ENCODE measurements around the gene TP53I3. TPM values are rescaled to one million over a fixed set of nuclear protein-coding genes. Genes with fewer than 3 reads are reported as not detected.

Gene TP53I3
- polyA plus RNA-seq, 2 donors = 116 to 123 TPM

- WGBS, 2 donors = 8 to 10% methylated on average over 28 to 30 of the region's 30 CpGs
These were observed 858 bp downstream of the TP53I3 start for GRCh38 chr2:24083567-24084385.

GRCh38 chr2:24082787-24083566, 1.7 kb downstream of the TP53I3 start:
- no peaks in the 10 kb centered on the region for H3K27me3 ChIP-seq (ENCODE audit: control insufficient read depth in 1 of 2, insufficient read depth in 2 of 2, low read length in 2 of 2)
- H3K36me3 ChIP-seq (ENCODE audit: control insufficient read depth in 2 of 2, insufficient read depth in 2 of 2, low read length in 1 of 2) = peaks cover 0 to 11% of the 10 kb centered on the region in 2 donors
- peaks cover 0 to 3% of the 10 kb centered on the region in 2 donors for H3K4me1 ChIP-seq (ENCODE audit: control insufficient read depth in 2 of 2, insufficient read depth in 2 of 2, low read length in 1 of 2)
- peak overlapping the region; percentile 48 to 67 for H3K4me3 ChIP-seq (ENCODE audit: low read depth in 1 of 2, low read length in 2 of 2)
- H3K27ac ChIP-seq (ENCODE audit: low read depth in 2 of 2, low read length in 1 of 2) = peak overlapping the region; percentile 93 to 96
- WGBS, 2 donors = 84 to 85% methylated on average over 8 of the region's 8 CpGs
- H3K9me3 ChIP-seq (ENCODE audit: control insufficient read depth in 2 of 2, insufficient read depth in 1 of 2, low read depth in 1 of 2, low read length in 1 of 2) = no peaks in the 10 kb centered on the region

More at GRCh38 chr2:24083567-24084385, 858 bp downstream of the TP53I3 start:
- Histone ChIP-seq H3K27me3 (ENCODE audit: control insufficient read depth in 1 of 2, insufficient read depth in 2 of 2, low read length in 2 of 2) (no peaks in the 10 kb centered on the region), H3K4me1 (ENCODE audit: control insufficient read depth in 2 of 2, insufficient read depth in 2 of 2, low read length in 1 of 2) (peaks cover 0 to 3% of the 10 kb centered on the region in 2 donors), H3K4me3 (ENCODE audit: low read depth in 1 of 2, low read length in 2 of 2) (peak overlapping the region; percentile 48 to 67), H3K36me3 (ENCODE audit: control insufficient read depth in 2 of 2, insufficient read depth in 2 of 2, low read length in 1 of 2) (peaks cover 0 to 11% of the 10 kb centered on the region in 2 donors), H3K9me3 (ENCODE audit: control insufficient read depth in 2 of 2, insufficient read depth in 1 of 2, low read depth in 1 of 2, low read length in 1 of 2) (no peaks in the 10 kb centered on the region), H3K27ac (ENCODE audit: low read depth in 2 of 2, low read length in 1 of 2) (peak overlapping the region; percentile 93 to 96)

GRCh38 chr2:24080701-24081100, 3.9 kb downstream of the TP53I3 start:
- no peaks in the 10 kb centered on the region for H3K27me3 ChIP-seq (ENCODE audit: control insufficient read depth in 1 of 2, insufficient read depth in 2 of 2, low read length in 2 of 2)
- H3K4me3 ChIP-seq (ENCODE audit: low read depth in 1 of 2, low read length in 2 of 2) = no peak overlapping the region
- H3K27ac ChIP-seq (ENCODE audit: low read depth in 2 of 2, low read length in 1 of 2) = no peak overlapping the region
- WGBS, 2 donors = 55 to 65% methylated on average over 2 of the region's 2 CpGs
- H3K9me3 ChIP-seq (ENCODE audit: control insufficient read depth in 2 of 2, insufficient read depth in 1 of 2, low read depth in 1 of 2, low read length in 1 of 2) = no peaks in the 10 kb centered on the region
- peaks cover 0 to 9% of the 10 kb centered on the region in 2 donors for H3K4me1 ChIP-seq (ENCODE audit: control insufficient read depth in 2 of 2, insufficient read depth in 2 of 2, low read length in 1 of 2)
- peaks cover 0 to 11% of the 10 kb centered on the region in 2 donors for H3K36me3 ChIP-seq (ENCODE audit: control insufficient read depth in 2 of 2, insufficient read depth in 2 of 2, low read length in 1 of 2)

GRCh38 chr2:24077879-24078278, 6.8 kb downstream of the TP53I3 start:
- H3K36me3 ChIP-seq (ENCODE audit: control insufficient read depth in 2 of 2, insufficient read depth in 2 of 2, low read length in 1 of 2) = peaks cover 0 to 10% of the 10 kb centered on the region in 2 donors
- peak overlapping the region; percentile 99 for H3K27ac ChIP-seq (ENCODE audit: low read depth in 2 of 2, low read length in 1 of 2)
- WGBS, 2 donors = 43 to 48% methylated on average over 2 of the region's 2 CpGs
- peaks cover 0 to 9% of the 10 kb centered on the region in 2 donors for H3K4me1 ChIP-seq (ENCODE audit: control insufficient read depth in 2 of 2, insufficient read depth in 2 of 2, low read length in 1 of 2)
- peak overlapping the region; percentile 85 to 89 for H3K4me3 ChIP-seq (ENCODE audit: low read depth in 1 of 2, low read length in 2 of 2)
- H3K27me3 ChIP-seq (ENCODE audit: control insufficient read depth in 1 of 2, insufficient read depth in 2 of 2, low read length in 2 of 2) = no peaks in the 10 kb centered on the region
- H3K9me3 ChIP-seq (ENCODE audit: control insufficient read depth in 2 of 2, insufficient read depth in 1 of 2, low read depth in 1 of 2, low read length in 1 of 2) = no peaks in the 10 kb centered on the region

GRCh38 chr2:24077535-24077877, 7.1 kb downstream of the TP53I3 start:
- peaks cover 0 to 7% of the 10 kb centered on the region in 2 donors for H3K4me1 ChIP-seq (ENCODE audit: control insufficient read depth in 2 of 2, insufficient read depth in 2 of 2, low read length in 1 of 2)
- peaks cover 0 to 7% of the 10 kb centered on the region in 2 donors for H3K36me3 ChIP-seq (ENCODE audit: control insufficient read depth in 2 of 2, insufficient read depth in 2 of 2, low read length in 1 of 2)
- WGBS, 2 donors = 5 to 7% methylated on average over 9 of the region's 9 CpGs
- peak overlapping the region; percentile 85 to 89 for H3K4me3 ChIP-seq (ENCODE audit: low read depth in 1 of 2, low read length in 2 of 2)
- no peaks in the 10 kb centered on the region for H3K9me3 ChIP-seq (ENCODE audit: control insufficient read depth in 2 of 2, insufficient read depth in 1 of 2, low read depth in 1 of 2, low read length in 1 of 2)
- peak overlapping the region; percentile 99 for H3K27ac ChIP-seq (ENCODE audit: low read depth in 2 of 2, low read length in 1 of 2)
- no peaks in the 10 kb centered on the region for H3K27me3 ChIP-seq (ENCODE audit: control insufficient read depth in 1 of 2, insufficient read depth in 2 of 2, low read length in 2 of 2)

GRCh38 chr2:24076849-24077534, 7.6 kb downstream of the TP53I3 start:
- no peaks in the 10 kb centered on the region for H3K9me3 ChIP-seq (ENCODE audit: control insufficient read depth in 2 of 2, insufficient read depth in 1 of 2, low read depth in 1 of 2, low read length in 1 of 2)
- H3K27ac ChIP-seq (ENCODE audit: low read depth in 2 of 2, low read length in 1 of 2) = peak overlapping the region; percentile 99
- H3K4me3 ChIP-seq (ENCODE audit: low read depth in 1 of 2, low read length in 2 of 2) = peak overlapping the region; percentile 85 to 89
- 1% methylated on average over 28 to 41 of the region's 41 CpGs for WGBS, 2 donors
- H3K4me1 ChIP-seq (ENCODE audit: control insufficient read depth in 2 of 2, insufficient read depth in 2 of 2, low read length in 1 of 2) = peaks cover 0 to 7% of the 10 kb centered on the region in 2 donors
- peaks cover 0 to 6% of the 10 kb centered on the region in 2 donors for H3K36me3 ChIP-seq (ENCODE audit: control insufficient read depth in 2 of 2, insufficient read depth in 2 of 2, low read length in 1 of 2)
- H3K27me3 ChIP-seq (ENCODE audit: control insufficient read depth in 1 of 2, insufficient read depth in 2 of 2, low read length in 2 of 2) = no peaks in the 10 kb centered on the region

GRCh38 chr2:24075915-24076848, 8.5 kb downstream of the TP53I3 start, which contains the start of gene SF3B6:
TSS of gene SF3B6 (minus strand) at chr2:24076326. CDS start at chr2:24076229, 97 bp downstream.
- no peaks in the 10 kb centered on the region for H3K27me3 ChIP-seq (ENCODE audit: control insufficient read depth in 1 of 2, insufficient read depth in 2 of 2, low read length in 2 of 2)
- peaks cover 0 to 3% of the 10 kb centered on the region in 2 donors for H3K36me3 ChIP-seq (ENCODE audit: control insufficient read depth in 2 of 2, insufficient read depth in 2 of 2, low read length in 1 of 2)
- H3K4me3 ChIP-seq (ENCODE audit: low read depth in 1 of 2, low read length in 2 of 2) = peak within 1 kb of the TSS; percentile 85 to 89
- H3K27ac ChIP-seq (ENCODE audit: low read depth in 2 of 2, low read length in 1 of 2) = peak within 1 kb of the TSS; percentile 99
- no peaks in the 10 kb centered on the region for H3K9me3 ChIP-seq (ENCODE audit: control insufficient read depth in 2 of 2, insufficient read depth in 1 of 2, low read depth in 1 of 2, low read length in 1 of 2)
- H3K4me1 ChIP-seq (ENCODE audit: control insufficient read depth in 2 of 2, insufficient read depth in 2 of 2, low read length in 1 of 2) = peaks cover 0 to 7% of the 10 kb centered on the region in 2 donors
- WGBS, 2 donors = 1% methylated on average over 64 of the region's 64 CpGs

- 50 to 52% methylated on average over 5 of the region's 5 CpGs for WGBS, 2 donors
- H3K27ac ChIP-seq (ENCODE audit: low read depth in 2 of 2, low read length in 1 of 2) = no peak overlapping the region
These were observed 9.4 kb downstream of the TP53I3 start for GRCh38 chr2:24075259-24075658.

More at GRCh38 chr2:24075259-24075658, 9.4 kb downstream of the TP53I3 start:
- Histone ChIP-seq H3K4me3 (ENCODE audit: low read depth in 1 of 2, low read length in 2 of 2) (peak overlapping the region; percentile 13 to 89), H3K4me1 (ENCODE audit: control insufficient read depth in 2 of 2, insufficient read depth in 2 of 2, low read length in 1 of 2) (peaks cover 0 to 7% of the 10 kb centered on the region in 2 donors), H3K9me3 (ENCODE audit: control insufficient read depth in 2 of 2, insufficient read depth in 1 of 2, low read depth in 1 of 2, low read length in 1 of 2) (no peaks in the 10 kb centered on the region), H3K27me3 (ENCODE audit: control insufficient read depth in 1 of 2, insufficient read depth in 2 of 2, low read length in 2 of 2) (no peaks in the 10 kb centered on the region), H3K36me3 (ENCODE audit: control insufficient read depth in 2 of 2, insufficient read depth in 2 of 2, low read length in 1 of 2) (peaks cover 0 to 3% of the 10 kb centered on the region in 2 donors)

Data from esophagus (tissue), 2 donors.